SIG-M5 treated with dmso at 0.1 percent for 504 hours (cell line): ENCODE data around the gene DNAAF8.

Experiments
- DNase-seq: peaks from one replicate; lab custom pipeline; 2025; ENCODE audit not compliant: unreplicated experiment; lab: John Stamatoyannopoulos, UW

The DNAAF8 gene

DNA sequence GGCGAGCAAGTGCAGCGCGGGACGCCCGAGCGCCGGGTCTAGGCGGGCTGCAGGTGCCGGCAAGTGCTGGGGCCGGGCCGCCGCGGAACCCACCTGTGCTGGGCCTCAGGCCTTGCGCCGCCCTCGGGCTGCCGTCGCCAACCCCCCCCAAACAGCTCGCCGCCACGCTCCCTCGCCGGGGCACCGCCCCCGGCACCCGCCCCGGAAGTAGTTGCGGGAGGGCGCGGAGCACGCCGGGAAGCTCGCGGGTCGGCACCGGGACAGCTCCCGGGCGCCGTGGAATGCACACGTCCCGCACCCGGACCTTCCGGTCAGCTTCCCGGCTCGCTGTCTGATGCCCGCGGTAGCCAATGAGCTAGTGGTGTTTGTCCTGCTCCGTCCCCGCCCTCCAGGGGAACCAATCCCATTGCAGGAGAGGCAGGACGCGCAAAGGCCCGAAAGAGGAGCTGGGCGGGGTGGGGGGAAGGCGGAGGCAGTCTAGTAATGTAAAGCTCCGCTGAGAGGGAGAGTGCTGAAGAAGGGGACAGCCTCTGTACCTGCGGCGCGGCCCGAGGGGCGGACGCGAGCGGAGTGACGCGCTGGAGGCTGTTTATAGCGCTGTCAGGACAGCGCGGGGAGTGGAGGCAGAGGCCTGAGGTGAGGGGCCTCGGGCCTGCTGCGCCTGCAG, at the start of gene DNAAF8, which contains the start of gene ANKS3:
DNAAF8 (plus strand) TSS at position 475 of the 667 bp plus-strand sequence. CDS start 1,978 bp downstream, outside the sequence.
ANKS3 (minus strand) TSS at position 209 of the 667 bp plus-strand sequence. CDS start 4,122 bp downstream, outside the sequence.
- DNase-seq, result peak; percentile 92

DNA sequence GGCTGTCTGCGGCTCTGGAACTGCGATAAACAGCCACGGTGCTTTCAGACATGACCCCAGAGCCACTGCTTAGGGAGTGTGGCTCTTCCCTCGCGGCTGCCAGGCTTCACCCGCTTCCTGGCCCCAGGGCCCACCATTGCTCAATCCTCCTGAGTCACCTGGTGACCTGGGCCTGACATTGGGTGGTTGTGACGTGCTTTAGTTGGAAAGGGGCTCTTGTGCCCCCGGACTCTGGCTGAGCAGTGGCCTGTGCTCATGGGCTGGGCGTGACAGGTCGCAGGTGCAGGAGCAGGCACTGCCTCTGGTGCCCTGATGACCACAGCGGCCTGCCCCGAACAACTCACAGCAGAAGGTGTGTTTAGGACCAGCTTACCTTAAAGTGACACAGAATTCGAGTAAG, 49.6 kb upstream of the DNAAF8 start:
- no peak for DNase-seq

DNA sequence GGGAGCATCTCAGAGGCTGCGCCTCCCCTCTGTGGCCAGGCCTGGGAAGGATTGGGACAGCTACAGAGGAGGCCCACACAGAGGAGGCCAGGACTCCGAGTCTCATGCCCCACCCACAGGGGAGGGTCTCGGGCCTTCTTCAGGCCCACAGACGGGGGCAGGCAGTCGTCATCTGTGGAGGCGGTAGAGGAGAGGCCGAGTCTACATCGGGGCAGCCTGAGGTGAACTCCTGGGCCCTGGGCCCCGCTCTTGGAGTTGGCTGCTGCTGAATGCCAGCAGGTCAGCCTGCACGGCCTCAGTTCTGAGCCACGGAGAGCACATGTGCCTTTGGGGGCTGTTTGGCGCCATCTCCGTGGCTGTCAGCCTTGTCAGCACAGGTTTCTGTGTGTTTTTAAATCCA, 49.0 kb upstream of the DNAAF8 start:
- DNase-seq, result no peak

DNA sequence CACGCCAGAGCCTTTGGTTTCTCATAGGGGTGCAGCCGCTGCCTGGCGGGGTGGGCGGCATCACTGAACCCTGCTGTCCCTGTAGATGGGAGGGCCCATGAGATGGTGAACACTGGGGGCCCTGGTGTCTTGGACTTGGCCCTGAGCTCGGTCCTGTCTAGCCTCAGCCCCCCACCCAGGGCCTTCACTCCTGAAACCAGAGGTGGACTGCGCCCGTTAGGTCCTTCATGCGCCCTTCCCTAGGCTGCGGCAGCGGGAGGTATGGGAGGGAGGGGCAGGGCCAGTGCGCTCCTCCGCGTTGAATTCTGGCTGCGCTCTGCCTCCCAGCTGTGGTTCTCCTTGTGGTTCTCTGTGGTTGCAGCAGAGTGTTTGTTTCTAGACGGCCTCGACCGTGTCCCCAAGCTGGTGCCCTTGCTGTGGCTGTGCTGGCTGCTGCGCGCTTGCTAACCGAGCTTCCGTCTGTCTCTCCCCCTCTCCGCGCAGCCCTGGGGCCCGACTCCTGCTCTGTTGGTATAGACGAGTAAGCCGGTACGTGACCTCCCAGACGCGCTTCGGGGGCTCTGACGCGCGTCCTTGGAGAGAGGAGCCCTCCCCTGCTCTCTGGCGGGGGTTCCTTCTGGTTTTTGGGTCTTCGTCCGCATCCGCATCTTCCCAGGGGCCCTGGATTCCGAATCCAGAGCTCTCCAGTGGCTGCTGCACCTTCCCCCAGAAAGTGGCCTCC, 48.4 kb upstream of the DNAAF8 start:
- DNase-seq, result no peak

DNA sequence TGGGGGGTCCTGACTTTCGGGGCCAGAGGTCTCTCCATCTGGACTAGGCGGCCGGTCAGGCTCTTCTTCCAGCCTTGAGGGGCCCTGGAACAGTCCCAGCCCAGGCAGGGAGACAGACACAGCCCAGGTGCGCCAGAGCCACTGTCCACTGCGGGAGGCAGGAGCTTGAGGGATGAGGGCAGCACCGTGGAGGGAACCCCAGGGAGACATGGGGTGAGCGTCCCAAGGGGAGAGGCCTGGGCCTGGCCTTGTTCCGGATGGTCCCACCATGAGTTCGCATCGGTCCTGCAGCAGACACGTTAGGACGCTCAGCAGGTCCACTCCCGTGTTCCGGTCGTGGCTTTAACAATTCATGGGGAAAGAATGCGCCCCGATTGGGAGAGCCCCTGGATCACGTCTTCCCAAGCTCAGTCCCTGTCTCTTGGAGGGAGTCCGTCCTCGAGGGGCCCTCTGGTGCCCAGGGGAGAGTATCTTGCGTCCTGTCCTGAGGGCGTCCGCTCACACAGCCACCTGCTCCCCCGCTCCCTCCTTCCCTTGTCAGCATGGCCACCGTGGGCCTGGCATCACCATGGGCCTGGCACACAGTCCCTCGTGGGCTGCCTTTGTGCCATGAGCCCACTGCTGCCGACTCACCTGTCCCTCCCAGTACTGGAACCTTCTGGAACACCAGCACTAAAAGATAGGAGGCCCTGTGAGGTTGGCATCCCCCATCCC, 47.7 kb upstream of the DNAAF8 start:
- no peak for DNase-seq

DNA sequence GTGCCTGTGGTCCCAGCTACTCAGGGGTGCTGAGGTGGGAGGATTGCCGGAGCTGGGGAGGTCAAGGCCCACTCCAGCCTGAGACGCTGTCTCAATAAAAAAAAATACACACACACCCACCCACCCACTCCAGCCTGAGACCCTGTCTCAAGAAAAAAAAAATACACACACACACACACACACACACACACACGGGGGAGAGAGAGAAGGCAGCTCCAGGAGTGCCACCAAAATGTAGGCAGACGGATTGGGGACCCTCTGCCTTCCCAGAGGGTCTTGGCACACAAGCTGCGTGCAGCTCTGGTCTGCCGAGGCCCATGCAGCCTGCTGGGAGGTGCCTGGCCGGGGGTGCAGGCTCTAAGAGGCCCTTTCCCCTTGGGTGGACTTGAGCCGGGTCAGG, 46.9 kb upstream of the DNAAF8 start:
- DNase-seq, result no peak

DNA sequence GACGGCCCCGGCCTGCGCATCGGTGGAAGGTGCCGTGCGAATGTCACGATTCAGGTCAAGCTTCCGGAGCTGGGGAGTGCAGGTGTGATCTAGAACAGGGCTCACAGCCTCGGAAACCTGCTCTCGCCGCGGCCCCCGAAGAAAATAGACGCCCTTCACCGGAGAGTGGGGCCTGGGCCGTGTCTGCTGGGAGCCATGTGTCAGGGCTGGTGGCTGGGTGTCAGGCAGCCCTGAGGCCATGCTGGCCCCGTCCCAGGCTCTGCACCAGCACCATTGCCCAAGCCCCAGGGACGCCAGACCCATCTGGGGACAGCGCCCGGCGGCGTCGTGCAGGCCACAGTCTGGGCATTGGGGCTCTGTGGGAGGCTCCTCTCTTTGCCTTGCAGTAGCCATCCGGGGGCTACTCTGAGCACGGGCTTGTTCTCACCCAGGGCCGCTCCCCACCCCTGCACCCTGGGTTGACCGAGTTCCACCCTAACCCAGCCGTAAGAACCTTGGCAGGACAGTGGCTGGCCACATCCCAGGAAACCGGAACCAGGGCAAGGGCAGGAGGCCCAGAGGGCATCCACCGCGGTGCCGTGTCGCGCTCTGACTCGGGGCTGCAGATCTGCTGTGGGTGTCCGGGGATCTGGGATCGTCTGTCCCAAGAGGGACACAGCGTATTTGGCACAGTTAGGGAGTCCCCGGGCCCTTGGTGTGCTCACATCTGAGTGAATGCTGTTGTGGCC, 46.2 kb upstream of the DNAAF8 start:
- no peak for DNase-seq

DNA sequence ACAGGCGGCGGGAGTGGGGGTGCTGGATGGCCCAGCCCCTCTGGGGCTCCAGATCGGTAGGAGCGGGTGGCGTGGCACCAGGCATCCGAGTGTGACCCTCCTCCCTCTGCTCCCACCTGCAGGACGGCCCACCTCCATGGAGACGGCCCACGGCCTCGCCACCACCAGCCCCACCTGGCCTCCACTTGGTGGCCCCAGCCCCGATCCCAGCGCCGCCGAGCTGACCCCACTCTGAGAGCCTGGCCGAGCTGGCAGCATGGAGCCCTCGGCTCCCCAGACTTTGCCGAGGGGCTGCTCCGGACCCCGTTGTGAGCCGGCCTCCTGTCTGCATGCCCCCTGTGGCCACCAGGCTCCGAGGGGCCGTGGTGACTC, 45.7 kb upstream of the DNAAF8 start:
- no peak for DNase-seq

DNA sequence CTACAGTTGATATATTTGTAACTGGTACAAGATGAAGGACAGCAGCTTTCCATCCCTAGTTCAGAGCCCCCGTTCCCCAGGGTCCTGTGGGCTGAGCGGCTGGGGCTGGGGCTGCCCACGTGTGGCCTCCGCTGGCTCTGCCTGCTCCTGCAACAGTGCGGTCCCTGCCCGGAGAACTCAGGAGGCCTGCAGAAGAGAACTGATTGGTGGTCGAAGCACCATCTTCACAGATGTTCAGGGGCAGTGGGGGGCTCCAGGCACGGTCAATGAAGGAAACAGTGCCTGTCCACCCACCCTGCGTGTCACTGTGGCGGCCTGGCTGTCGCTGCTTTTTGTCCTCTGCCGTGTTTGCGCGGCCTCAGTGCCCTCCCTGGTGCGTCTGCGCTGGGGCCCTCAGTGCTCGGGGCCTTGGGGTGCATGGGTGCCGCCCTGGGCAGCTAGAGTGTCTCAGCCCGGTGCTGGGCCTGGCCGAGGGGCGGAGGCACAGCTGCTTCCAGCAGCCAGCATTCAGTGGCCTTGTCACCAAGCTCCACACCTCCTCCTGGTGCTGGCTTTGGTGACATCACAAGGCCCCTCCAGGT, 45.2 kb upstream of the DNAAF8 start:
- DNase-seq, result no peak

DNA sequence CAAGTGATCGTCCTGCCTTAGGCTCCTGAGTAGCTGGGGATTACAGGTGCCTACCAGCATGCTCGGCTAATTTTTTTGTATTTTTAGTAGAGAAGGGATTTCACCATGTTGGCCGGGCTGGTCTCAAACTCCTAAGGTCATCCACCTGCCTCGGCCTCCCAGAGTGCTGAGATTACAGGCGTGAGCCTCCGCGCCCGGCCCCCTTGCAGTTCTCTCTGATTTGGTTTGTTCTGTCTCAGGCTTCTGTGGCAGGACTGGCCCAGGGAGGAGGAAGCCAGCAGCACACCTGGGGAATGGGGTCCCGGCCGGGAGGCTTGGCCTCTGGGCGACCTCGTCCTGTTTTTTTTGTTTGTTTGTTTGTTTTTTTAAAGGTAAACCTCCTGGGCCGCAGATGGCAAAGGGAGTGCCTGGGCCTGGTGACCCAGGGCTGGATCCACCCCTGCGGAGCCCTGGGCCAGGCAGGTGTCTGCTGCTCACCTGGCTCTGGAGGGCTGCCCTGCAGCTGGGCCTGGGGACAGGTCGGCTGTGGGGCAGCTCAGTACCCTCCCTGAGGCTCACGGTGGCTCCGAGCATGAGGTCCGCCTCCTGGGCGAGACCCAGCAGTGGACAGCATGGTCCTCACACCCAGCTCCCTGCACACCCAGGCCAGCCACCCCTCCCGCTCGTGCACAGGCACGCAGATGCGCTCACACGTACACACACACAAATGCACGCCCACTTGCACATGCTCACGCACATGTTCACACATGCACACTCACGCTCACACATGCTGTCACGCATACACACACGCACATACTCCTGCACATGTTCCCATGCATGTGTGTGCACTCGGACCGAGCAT, 44.3 kb upstream of the DNAAF8 start:
- no peak for DNase-seq

DNA sequence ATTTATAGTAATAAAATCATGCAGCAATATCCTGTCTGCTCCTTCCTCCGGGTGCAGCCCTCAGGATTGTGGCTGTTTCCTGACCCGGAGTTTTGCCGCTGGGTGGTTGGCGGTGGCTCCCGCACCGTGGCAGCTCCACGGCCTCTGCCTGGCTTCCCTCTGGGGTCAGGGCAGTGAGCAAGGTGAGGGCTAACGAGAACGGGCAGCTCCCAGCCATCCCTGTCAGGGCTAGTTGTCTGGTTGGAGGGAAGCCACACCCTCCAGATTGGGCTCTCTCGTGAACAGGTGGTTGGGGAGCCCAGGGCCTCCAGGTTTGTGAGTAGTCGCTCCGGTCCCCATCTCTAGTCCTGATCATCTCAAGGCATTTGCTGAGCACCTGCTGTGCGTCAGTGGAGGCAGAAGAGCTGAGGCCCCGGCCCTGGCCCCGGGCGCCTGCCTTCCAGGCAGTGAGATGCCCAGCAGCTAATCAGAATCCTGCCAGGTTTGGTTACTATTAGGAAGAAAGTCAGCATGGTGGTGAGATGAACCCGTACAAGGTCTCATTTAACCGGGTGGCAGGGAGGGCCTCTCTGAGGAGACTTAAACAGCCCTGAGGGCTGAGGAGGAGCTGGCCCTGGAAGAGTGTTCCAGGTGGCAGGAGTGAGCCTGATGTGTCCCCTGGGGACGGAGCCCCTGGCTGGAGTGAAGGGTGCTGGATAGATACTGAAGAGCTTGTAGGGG, 43.2 kb upstream of the DNAAF8 start:
- DNase-seq, result peak; percentile 66

DNA sequence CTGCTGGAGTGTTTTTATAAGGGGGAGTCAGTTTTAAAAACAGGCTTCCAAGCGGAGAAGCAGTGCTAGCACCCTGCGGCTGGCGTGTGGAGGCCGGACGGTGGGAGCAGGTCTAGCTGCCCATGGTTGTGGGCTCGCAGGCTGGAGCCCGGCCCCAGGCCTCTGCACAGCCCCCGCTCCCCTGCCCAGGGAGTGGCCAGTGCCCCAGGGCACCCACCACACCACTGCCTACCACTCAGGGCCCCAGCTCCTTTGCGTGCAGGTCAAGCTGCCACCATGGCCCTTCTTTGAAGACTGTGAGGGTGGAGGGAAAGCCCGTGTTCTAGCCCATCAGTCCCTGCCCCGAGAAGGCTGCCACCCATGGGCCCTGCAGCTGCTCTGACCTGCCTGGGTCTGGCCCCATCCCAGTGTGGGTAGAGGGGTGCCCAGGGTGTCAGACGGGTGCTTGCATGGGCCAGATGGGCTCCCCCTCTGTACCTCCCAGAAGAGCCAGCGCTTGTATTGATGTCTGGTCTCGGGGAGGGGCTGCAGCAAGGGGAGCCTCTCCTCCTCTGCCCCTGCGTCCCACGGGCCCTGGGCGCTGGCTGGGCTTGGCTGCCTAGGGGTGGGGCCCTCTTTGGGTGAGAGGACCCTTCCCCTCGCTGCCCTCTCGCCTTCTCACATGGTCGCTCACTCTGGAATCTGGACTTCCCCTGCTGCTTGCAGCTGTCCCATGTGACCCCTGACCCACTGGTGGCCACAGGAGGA, 42.5 kb upstream of the DNAAF8 start:
- DNase-seq, result no peak

DNA sequence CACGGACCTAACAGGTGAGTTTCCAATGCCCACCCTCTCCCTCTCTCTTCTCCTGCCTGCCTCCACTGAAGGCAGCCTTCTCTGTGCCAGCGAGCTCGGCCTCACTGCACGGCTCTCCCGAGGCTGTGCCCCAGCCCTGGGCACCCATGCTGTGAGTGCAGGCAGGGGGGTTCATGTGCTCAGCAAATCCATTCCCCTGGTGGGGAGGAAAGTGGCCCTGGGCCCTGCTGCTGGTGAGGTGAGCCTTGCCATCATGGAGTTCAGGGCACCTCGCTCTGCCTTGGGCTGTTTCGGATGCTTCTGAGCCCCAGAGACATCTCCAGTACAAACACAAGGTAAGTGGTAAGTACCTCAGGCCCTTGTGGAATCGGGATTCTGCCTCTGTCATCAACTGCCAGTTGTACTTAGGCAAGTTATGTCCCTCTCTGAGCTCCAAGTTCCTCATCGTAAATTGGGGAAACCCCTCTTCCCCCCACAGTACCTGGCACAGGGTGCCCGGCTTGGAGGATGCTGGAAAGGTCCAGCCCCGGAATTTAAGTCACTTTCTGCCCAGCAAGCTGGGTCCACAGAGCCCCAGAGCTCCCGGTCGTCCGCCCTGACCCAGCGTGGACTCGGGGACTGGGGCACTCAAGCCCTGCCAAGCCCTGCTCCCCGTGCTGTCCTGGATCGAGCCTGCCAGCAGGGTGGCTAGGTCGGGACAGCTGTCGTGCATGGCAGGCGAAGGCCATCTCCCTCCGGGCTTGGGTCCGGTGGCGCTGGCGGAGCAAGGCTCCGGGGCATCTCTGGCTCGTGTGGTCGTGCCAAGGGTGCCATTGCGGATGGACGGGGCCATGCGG, 41.7 kb upstream of the DNAAF8 start:
- DNase-seq, result peak; percentile 60

DNA sequence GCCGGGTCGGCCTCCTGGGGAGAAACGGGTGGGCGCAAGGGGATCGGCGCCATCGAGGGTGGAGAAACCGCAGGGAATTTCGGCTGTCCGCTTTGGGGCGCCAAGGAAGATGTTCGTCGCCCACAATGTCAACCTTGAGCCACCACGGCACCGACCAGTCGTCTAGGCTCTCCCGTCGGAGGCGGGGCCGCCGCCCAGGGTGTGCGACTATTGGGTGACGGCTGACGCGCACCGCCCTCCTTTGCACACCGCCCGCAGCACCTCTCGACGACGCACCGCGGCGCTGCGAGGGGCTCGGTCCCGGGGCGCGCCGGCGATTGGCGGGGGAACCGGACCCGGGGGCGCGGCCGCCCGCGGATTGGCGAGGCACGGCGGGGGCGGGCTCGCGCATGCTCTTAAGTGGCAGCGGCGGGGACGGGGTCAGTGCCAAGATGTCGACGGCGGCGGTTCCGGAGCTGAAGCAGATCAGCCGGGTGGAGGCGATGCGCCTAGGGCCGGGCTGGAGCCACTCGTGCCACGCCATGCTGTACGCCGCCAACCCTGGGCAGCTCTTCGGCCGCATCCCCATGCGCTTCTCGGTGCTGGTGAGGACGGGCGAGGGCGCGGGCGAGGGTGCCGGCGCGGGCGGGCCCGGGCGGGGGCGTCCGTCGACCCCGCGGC, 40.9 kb upstream of the DNAAF8 start, which contains the start of gene NUDT16L1:
NUDT16L1 (plus strand) TSS at position 267 of the 660 bp plus-strand sequence; CDS start at position 432, 165 bp downstream.
- DNase-seq, result peak; percentile 88

DNA sequence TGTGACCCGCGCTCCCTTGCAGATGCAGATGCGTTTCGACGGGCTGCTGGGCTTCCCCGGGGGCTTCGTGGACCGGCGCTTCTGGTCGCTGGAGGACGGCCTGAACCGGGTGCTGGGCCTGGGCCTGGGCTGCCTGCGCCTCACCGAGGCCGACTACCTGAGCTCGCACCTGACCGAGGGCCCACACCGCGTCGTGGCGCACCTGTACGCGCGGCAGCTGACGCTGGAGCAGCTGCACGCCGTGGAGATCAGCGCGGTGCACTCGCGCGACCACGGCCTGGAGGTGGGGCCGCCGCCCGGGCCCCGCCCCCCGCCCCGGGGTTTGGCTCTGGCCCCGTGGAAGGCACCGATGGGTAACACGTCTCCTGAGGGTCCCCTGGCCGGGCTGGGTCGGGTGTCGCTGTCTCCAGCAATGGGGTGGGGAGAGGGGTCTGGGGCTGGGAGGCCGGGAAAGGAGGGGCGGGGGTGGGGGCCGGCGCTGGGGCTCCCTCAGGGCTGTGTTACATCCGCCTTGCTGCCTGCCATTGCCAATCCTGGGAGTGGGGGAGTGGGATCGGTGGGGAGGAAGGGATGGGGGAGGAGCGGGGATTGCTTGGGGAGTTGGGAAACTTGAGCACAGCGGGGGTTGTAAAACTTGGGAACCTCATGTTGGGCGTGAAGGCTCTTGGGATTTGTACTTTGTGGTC, 40.2 kb upstream of the DNAAF8 start:
- DNase-seq, result no peak

DNA sequence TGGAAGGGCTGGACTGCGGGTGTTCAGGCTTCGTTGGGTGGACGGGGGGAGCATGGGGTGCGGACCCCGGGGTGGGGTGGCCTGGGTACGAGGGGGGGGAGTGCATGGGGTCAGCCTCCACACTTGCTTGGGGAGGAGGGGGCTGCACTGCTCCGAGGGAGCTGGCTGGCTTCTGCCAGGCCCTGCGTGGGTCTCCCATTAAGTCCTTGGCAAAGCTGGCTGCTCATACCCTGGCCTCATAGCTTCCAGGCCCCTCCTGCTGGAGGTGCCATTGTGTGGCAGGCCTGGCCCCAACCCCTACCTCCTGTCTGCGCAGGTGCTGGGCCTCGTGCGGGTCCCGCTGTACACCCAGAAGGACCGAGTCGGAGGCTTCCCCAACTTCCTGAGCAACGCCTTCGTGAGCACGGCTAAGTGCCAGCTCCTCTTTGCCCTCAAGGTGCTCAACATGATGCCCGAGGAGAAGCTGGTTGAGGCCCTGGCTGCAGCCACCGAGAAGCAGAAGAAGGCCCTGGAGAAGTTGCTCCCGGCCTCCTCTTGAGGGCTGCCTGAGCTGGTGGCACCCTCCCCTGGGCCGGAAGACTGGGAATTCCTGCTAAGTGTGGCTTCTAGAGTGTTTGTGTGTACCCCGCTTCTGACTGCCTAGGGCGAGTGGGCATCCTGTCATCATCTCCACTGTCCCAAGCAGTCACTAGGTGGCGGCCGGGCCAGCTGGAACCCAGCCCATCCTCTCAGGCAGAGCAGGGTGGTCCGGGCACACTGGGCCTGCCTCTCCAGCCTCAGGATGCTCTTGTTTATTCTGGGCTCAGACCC, 39.5 kb upstream of the DNAAF8 start:
- no peak for DNase-seq
